ENCODE data around the gene BACH2. TPM values are rescaled to one million over a fixed set of nuclear protein-coding genes. Genes with fewer than 3 reads are reported as not detected.

Gene BACH2
- total and polyA plus RNA-seq, 7 donors, result 0.12 to 16.9 (median 5.9) TPM

GRCh38 chr6:90198758-90199425 is 97.8 kb downstream of the BACH2 start:
- H3K36me3 ChIP-seq (ENCODE audit: insufficient read depth in 1 of 2, low read depth in 1 of 2), result no peaks in the 10 kb centered on the region
- no peaks in the 10 kb centered on the region for H3K27me3 ChIP-seq (ENCODE audit: insufficient read depth in 3 of 3, low read length in 2 of 3)
- peaks cover 69% of the 10 kb centered on the region for H3K4me1 ChIP-seq
- H3K4me3 ChIP-seq, result no peak overlapping the region
- WGBS, 3 donors, result 96 to 98% (median 98%) methylated on average over 6 of the region's 6 CpGs
- intact Hi-C loops (cut with DNase I), result loop anchor here in 1 of 2 donors (10.0 kb wide), 1 partner anchor 74 kb away; no protein-coding TSS in a partner anchor
- peak overlapping the region; percentile 73 for H3K27ac ChIP-seq
- H3K9me3 ChIP-seq, result no peaks in the 10 kb centered on the region
- no peak for TF ChIP-seq CTCF (IDR thresholded peaks at IDR 0.05)
- DNase-seq (no peak), ATAC-seq (no peak)

- peak overlapping the region; percentile 73 for H3K27ac ChIP-seq
- no peak overlapping the region for H3K4me3 ChIP-seq
- H3K4me1 ChIP-seq, result peaks cover 73% of the 10 kb centered on the region
- DNase-seq, result peak in 1 of 2 donors; percentile 64
- WGBS, 3 donors, result 63 to 83% (median 73%) methylated on average over 8 of the region's 8 CpGs
- no peaks in the 10 kb centered on the region for H3K27me3 ChIP-seq (ENCODE audit: insufficient read depth in 3 of 3, low read length in 2 of 3)
- peak; percentile 76 to 95 (median 87) for ATAC-seq
- H3K9me3 ChIP-seq, result no peaks in the 10 kb centered on the region
- H3K36me3 ChIP-seq (ENCODE audit: insufficient read depth in 1 of 2, low read depth in 1 of 2), result no peaks in the 10 kb centered on the region
- intact Hi-C loops (cut with DNase I), result loop anchor here in 1 of 2 donors (10.0 kb wide), 1 partner anchor 73 kb away; no protein-coding TSS in a partner anchor
- no peak for TF ChIP-seq CTCF (IDR thresholded peaks at IDR 0.05)
These were observed 98.7 kb downstream of the BACH2 start for GRCh38 chr6:90197854-90198496.

GRCh38 chr6:90195094-90195829 is 101.4 kb downstream of the BACH2 start:
- Histone ChIP-seq H3K4me3 (peak overlapping the region; percentile 29), H3K36me3 (ENCODE audit: insufficient read depth in 1 of 2, low read depth in 1 of 2) (no peaks in the 10 kb centered on the region), H3K27me3 (ENCODE audit: insufficient read depth in 3 of 3, low read length in 2 of 3) (no peaks in the 10 kb centered on the region), H3K4me1 (peaks cover 67% of the 10 kb centered on the region), H3K9me3 (no peaks in the 10 kb centered on the region), H3K27ac (peak overlapping the region; percentile 89)
- ATAC-seq, result peak in 2 of 4 donors; percentile 31 to 54
- no peak for DNase-seq
- intact Hi-C loops (cut with DNase I), result loop anchor here in 1 of 2 donors (10.0 kb wide), 1 partner anchor 70 kb away; no protein-coding TSS in a partner anchor
- 82 to 89% (median 89%) methylated on average over 9 of the region's 9 CpGs for WGBS, 3 donors
- no peak for TF ChIP-seq CTCF (IDR thresholded peaks at IDR 0.05)

GRCh38 chr6:90194371-90194841 is 102.2 kb downstream of the BACH2 start:
- H3K36me3 ChIP-seq (ENCODE audit: insufficient read depth in 1 of 2, low read depth in 1 of 2), result no peaks in the 10 kb centered on the region
- ATAC-seq (peak; percentile 52 to 85 (median 74)), DNase-seq (no peak)
- WGBS, 3 donors, result 25 to 42% (median 35%) methylated on average over 4 of the region's 4 CpGs
- peak overlapping the region; percentile 29 for H3K4me3 ChIP-seq
- TF ChIP-seq CTCF (IDR thresholded peaks at IDR 0.05), result no peak
- peaks cover 58% of the 10 kb centered on the region for H3K4me1 ChIP-seq
- peak overlapping the region; percentile 89 for H3K27ac ChIP-seq
- no peaks in the 10 kb centered on the region for H3K27me3 ChIP-seq (ENCODE audit: insufficient read depth in 3 of 3, low read length in 2 of 3)
- H3K9me3 ChIP-seq, result no peaks in the 10 kb centered on the region
- intact Hi-C loops (cut with DNase I), result loop anchor here in 1 of 2 donors (10.0 kb wide), 1 partner anchor 70 kb away; no protein-coding TSS in a partner anchor
